BLaER1 treated with 17β-estradiol and CSF1 and Interleukin-3, amounts not matched to agents 10 nM and 100 nM (cell line): ENCODE data around the gene UBR4.
A peak's percentile ranks its signal among the peaks of the same experiment; 100 is the strongest.

Source experiments
- H3K27ac ChIP-seq, 11 experiments: shearing (Covaris generic); formaldehyde crosslinking; 2 replicates each; pipeline ENCODE4 v1.8.1; 2022
- H3K27me3 ChIP-seq, 11 experiments: shearing (Covaris generic); formaldehyde crosslinking; 2 replicates each; pipeline ENCODE4 v1.8.1; 2022
- H3K36me3 ChIP-seq, 11 experiments: shearing (Covaris generic); formaldehyde crosslinking; 2 replicates each; pipeline ENCODE4 v1.8.1; 2022
- H3K4me1 ChIP-seq, 10 experiments: shearing (Covaris generic); formaldehyde crosslinking; 2 replicates each; pipeline ENCODE4 v1.8.1; 2022
- H3K4me2 ChIP-seq, 11 experiments: shearing (Covaris generic); formaldehyde crosslinking; 2 replicates each; pipeline ENCODE4 v1.8.1; 2022
- H3K4me3 ChIP-seq, 10 experiments: shearing (Covaris generic); formaldehyde crosslinking; 2 replicates each; pipeline ENCODE4 v1.8.1; 2022
- H3K9ac ChIP-seq, 11 experiments: shearing (Covaris generic); formaldehyde crosslinking; 2 replicates each; pipeline ENCODE4 v1.8.1; 2022
- H3K9me3 ChIP-seq, 11 experiments: shearing (Covaris generic); formaldehyde crosslinking; replicated peaks in 1 of 11; 2 replicates each; pipeline ENCODE4 v1.8.1; 2022
- H4K20me1 ChIP-seq, 11 experiments: shearing (Covaris generic); formaldehyde crosslinking; 2 replicates each; pipeline ENCODE4 v1.8.1; 2022
- Cebpa-rat ChIP-seq, 11 experiments: shearing (Covaris generic); IDR thresholded peaks; 2 replicates each; pipeline ENCODE4 v1.8.1; 2022

The UBR4 gene

GRCh38 chr1:19167140-19167539 lies 42.9 kb downstream of the UBR4 start:
- H3K27me3 ChIP-seq = no peaks in the 10 kb centered on the region
- H3K4me3 ChIP-seq = no peak overlapping the region
- H3K9ac ChIP-seq = no peak overlapping the region
- peaks cover 0 to 16% (median 0%) of the 10 kb centered on the region in 10 experiments; a peak in 4 of 20 replicates for H3K4me1 ChIP-seq
- peaks cover 0 to 47% (median 15%) of the 10 kb centered on the region in 11 experiments; a peak in 10 of 22 replicates for H4K20me1 ChIP-seq
- H3K27ac ChIP-seq = no peak overlapping the region
- H3K36me3 ChIP-seq = peaks cover 99 to 100% (median 100%) of the 10 kb centered on the region in 11 experiments
- H3K9me3 ChIP-seq = no peaks in the 10 kb centered on the region
- TF ChIP-seq Cebpa-rat (IDR thresholded peaks at IDR 0.05) = peak in 2 of 11 experiments; percentile 10 to 46; a peak in 1 of 22 replicates
- no peak overlapping the region for H3K4me2 ChIP-seq

GRCh38 chr1:19166066-19166465 lies 44.0 kb downstream of the UBR4 start:
- H3K9me3 ChIP-seq = no peaks in the 10 kb centered on the region
- H3K4me3 ChIP-seq = no peak overlapping the region
- no peak for TF ChIP-seq Cebpa-rat (IDR thresholded peaks at IDR 0.05)
- H3K27me3 ChIP-seq = no peaks in the 10 kb centered on the region
- no peak overlapping the region for H3K27ac ChIP-seq
- H4K20me1 ChIP-seq = peaks cover 0 to 57% (median 15%) of the 10 kb centered on the region in 11 experiments; a peak in 10 of 22 replicates
- H3K9ac ChIP-seq = no peak overlapping the region
- H3K4me2 ChIP-seq = no peak overlapping the region
- peaks cover 0 to 16% (median 0%) of the 10 kb centered on the region in 10 experiments; a peak in 4 of 20 replicates for H3K4me1 ChIP-seq
- H3K36me3 ChIP-seq = peaks cover 99 to 100% (median 100%) of the 10 kb centered on the region in 11 experiments

DNA sequence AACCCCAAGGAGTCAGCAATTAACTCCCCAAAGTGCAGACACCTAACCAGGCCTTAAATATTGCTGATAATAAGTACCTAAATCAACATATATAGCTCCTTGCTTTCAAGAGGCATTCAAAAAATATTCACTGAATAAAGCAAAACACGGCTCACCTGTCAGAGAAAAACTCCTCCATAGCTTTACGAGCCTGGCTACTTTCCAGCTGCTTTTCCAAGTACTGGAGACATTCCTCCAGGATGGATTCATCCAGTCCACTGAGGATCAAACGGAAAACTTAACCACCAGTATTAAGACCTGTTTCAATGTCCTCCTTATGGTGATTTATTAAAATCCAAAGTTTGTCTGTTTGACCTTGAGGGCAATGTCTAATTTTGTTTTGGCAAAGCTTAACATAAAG lies 44.6 kb downstream of the UBR4 start:
- H4K20me1 ChIP-seq = peaks cover 0 to 58% (median 14%) of the 10 kb centered on the region in 11 experiments; a peak in 10 of 22 replicates
- peaks cover 0 to 16% (median 0%) of the 10 kb centered on the region in 10 experiments; a peak in 4 of 20 replicates for H3K4me1 ChIP-seq
- H3K36me3 ChIP-seq = peaks cover 99 to 100% (median 100%) of the 10 kb centered on the region in 11 experiments
- H3K9ac ChIP-seq = no peak overlapping the region
- no peak overlapping the region for H3K4me2 ChIP-seq
- no peak overlapping the region for H3K4me3 ChIP-seq
- no peaks in the 10 kb centered on the region for H3K9me3 ChIP-seq
- no peak for TF ChIP-seq Cebpa-rat (IDR thresholded peaks at IDR 0.05)
- H3K27ac ChIP-seq = no peak overlapping the region
- H3K27me3 ChIP-seq = no peaks in the 10 kb centered on the region

DNA sequence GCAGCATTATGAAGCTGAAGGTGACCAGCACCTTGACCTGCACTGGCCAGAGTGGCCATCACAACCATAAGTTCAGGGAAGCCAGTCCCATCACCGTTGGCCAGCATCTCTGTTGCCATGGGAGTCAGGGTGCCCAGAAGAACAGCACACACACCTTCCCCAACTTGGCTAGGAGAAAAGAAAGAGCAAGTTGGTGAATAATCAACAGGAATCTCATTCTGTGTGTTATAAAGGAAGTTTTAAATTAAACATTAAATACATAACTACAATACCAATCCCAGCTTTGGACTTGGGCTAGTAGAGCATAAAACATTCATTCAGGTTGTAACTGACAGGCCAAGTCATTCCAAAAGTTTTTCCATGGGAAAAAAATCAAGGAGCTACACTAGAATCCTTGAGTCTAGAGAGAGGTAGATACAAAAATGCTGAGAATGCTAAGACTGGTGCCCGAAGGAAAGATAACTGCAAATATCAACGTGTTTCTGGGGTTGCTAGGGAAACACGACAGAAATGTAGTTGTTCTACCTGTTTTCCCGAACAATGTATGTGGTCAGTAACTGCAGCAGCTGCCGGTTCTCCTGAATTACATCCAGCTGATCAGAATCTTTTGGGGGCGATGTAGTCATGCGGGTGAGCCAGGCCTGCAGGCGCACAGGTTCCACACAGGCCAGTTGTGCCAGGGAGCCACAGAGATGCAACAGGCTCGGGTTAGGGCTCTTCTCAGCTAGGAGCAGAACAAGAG lies 45.6 kb downstream of the UBR4 start:
- H3K36me3 ChIP-seq = peaks cover 99 to 100% (median 100%) of the 10 kb centered on the region in 11 experiments
- H4K20me1 ChIP-seq = peaks cover 0 to 60% (median 5%) of the 10 kb centered on the region in 11 experiments; a peak in 8 of 22 replicates
- no peaks in the 10 kb centered on the region for H3K27me3 ChIP-seq
- no peak overlapping the region for H3K4me3 ChIP-seq
- H3K4me2 ChIP-seq = no peak overlapping the region
- no peak for TF ChIP-seq Cebpa-rat (IDR thresholded peaks at IDR 0.05)
- H3K9ac ChIP-seq = no peak overlapping the region
- H3K4me1 ChIP-seq = peaks cover 0 to 16% (median 0%) of the 10 kb centered on the region in 10 experiments; a peak in 4 of 20 replicates
- no peaks in the 10 kb centered on the region for H3K9me3 ChIP-seq
- no peak overlapping the region for H3K27ac ChIP-seq

DNA sequence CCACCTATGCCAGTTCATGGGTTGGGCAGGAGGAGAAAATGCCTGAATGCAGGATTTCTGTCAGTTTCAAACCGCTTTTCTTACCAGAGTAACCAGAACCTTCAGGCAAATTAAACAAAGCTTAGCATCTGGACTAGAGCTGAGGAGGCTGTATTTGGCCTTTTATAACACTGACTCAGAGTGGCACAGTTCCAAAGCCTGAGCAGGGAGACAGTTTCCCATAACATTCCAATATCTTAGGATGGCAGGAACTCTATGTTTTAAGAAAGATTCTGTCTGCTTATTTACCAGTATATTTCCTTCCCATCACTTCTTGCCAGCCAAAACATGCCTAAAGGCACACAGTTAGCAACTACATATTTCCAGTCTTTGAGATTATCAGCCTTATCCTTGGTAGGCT lies 46.8 kb downstream of the UBR4 start:
- Histone ChIP-seq H3K27me3 (no peaks in the 10 kb centered on the region), H3K27ac (no peak overlapping the region), H3K4me3 (no peak overlapping the region), H3K4me2 (no peak overlapping the region), H3K9me3 (no peaks in the 10 kb centered on the region), H4K20me1 (peaks cover 0 to 68% (median 5%) of the 10 kb centered on the region in 11 experiments; a peak in 8 of 22 replicates), H3K36me3 (peaks cover 100% of the 10 kb centered on the region in 11 experiments), H3K9ac (no peak overlapping the region), H3K4me1 (peaks cover 0 to 16% (median 0%) of the 10 kb centered on the region in 10 experiments; a peak in 4 of 20 replicates)
- no peak for TF ChIP-seq Cebpa-rat (IDR thresholded peaks at IDR 0.05)

GRCh38 chr1:19160831-19161230 lies 49.2 kb downstream of the UBR4 start:
- Histone ChIP-seq H3K27me3 (no peaks in the 10 kb centered on the region), H3K36me3 (peaks cover 99 to 100% (median 100%) of the 10 kb centered on the region in 11 experiments), H3K4me1 (peaks cover 0 to 19% (median 6%) of the 10 kb centered on the region in 10 experiments; a peak in 13 of 20 replicates), H3K9me3 (no peaks in the 10 kb centered on the region), H3K4me3 (no peak overlapping the region), H4K20me1 (peaks cover 0 to 65% (median 5%) of the 10 kb centered on the region in 11 experiments; a peak in 8 of 22 replicates), H3K9ac (no peak overlapping the region), H3K4me2 (no peak overlapping the region), H3K27ac (no peak overlapping the region)
- TF ChIP-seq Cebpa-rat (IDR thresholded peaks at IDR 0.05) = no peak

- Histone ChIP-seq H3K9me3 (no peaks in the 10 kb centered on the region), H3K4me2 (no peak overlapping the region), H3K9ac (0 out of 22 replicates have a peak overlapping the region, but pooled peaks of 1 of the 11 experiments have one; percentile 6), H3K36me3 (peaks cover 99 to 100% (median 100%) of the 10 kb centered on the region in 11 experiments), H3K27me3 (no peaks in the 10 kb centered on the region), H3K4me1 (peaks cover 0 to 10% (median 6%) of the 10 kb centered on the region in 10 experiments; a peak in 12 of 20 replicates), H4K20me1 (peaks cover 0 to 50% (median 5%) of the 10 kb centered on the region in 11 experiments; a peak in 9 of 22 replicates), H3K4me3 (no peak overlapping the region), H3K27ac (no peak overlapping the region)
- no peak for TF ChIP-seq Cebpa-rat (IDR thresholded peaks at IDR 0.05)
Observed at GRCh38 chr1:19157653-19158052, 52.4 kb downstream of the UBR4 start.

GRCh38 chr1:19156676-19157075 lies 53.4 kb downstream of the UBR4 start:
- Histone ChIP-seq H3K4me1 (peaks cover 0 to 10% (median 6%) of the 10 kb centered on the region in 10 experiments; a peak in 12 of 20 replicates), H3K4me2 (peak overlapping the region in 1 of 11 experiments; percentile 6; a peak in 1 of 22 replicates), H3K27me3 (no peaks in the 10 kb centered on the region), H3K36me3 (peaks cover 99 to 100% (median 100%) of the 10 kb centered on the region in 11 experiments), H3K27ac (no peak overlapping the region), H3K4me3 (no peak overlapping the region), H4K20me1 (peaks cover 0 to 58% (median 5%) of the 10 kb centered on the region in 11 experiments; a peak in 9 of 22 replicates), H3K9me3 (no peaks in the 10 kb centered on the region), H3K9ac (no peak overlapping the region)
- no peak for TF ChIP-seq Cebpa-rat (IDR thresholded peaks at IDR 0.05)

DNA sequence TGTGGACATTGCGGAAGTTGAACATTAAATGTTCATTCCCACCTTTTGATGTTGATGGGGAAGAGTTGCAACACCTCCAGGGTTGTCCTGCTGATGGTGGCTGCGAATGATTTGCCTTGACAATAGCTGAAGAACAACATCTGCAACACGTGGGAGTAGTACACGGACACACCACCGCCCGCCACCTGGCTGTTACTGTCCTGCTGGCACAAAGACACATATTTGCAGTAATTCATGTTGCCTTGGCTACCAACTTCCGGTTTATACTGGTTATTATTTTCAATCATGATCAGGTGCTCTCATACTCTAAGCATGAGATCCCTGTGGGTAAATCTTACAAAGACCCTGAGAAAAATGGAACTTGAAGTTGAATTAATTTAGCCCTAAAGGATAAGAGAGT lies 55.2 kb downstream of the UBR4 start:
- no peak for TF ChIP-seq Cebpa-rat (IDR thresholded peaks at IDR 0.05)
- H3K4me1 ChIP-seq = peaks cover 0 to 10% (median 6%) of the 10 kb centered on the region in 10 experiments; a peak in 12 of 20 replicates
- no peak overlapping the region for H3K4me3 ChIP-seq
- H3K36me3 ChIP-seq = peaks cover 99 to 100% (median 100%) of the 10 kb centered on the region in 11 experiments
- no peaks in the 10 kb centered on the region for H3K9me3 ChIP-seq
- H3K27ac ChIP-seq = no peak overlapping the region
- H3K27me3 ChIP-seq = no peaks in the 10 kb centered on the region
- no peak overlapping the region for H3K9ac ChIP-seq
- H3K4me2 ChIP-seq = no peak overlapping the region
- peaks cover 0 to 61% (median 11%) of the 10 kb centered on the region in 11 experiments; a peak in 13 of 22 replicates for H4K20me1 ChIP-seq
